Skin epidermis (tissue), 12 donors: ENCODE data around the gene GLIS2.

ENCODE experiments used
- H3K27ac ChIP-seq, 21 experiments: fragments of 200-600 bp; sonication (generic) in 11 of 21; one replicate each; pipeline ENCODE4 v1.5.0; 2020; ENCODE audit warnings: mild to moderate bottlenecking in 3 of 21, inconsistent platforms in 2 of 21, moderate library complexity in 2 of 21
- H3K4me3 ChIP-seq, 7 experiments: fragments of 200-600 bp; sonication (generic) in 2 of 7; one replicate each; pipeline ENCODE4 v1.5.0; 2020; ENCODE audit warnings: inconsistent platforms in 2 of 7, mild to moderate bottlenecking in 2 of 7, moderate library complexity in 1 of 7

GLIS2 gene

DNA sequence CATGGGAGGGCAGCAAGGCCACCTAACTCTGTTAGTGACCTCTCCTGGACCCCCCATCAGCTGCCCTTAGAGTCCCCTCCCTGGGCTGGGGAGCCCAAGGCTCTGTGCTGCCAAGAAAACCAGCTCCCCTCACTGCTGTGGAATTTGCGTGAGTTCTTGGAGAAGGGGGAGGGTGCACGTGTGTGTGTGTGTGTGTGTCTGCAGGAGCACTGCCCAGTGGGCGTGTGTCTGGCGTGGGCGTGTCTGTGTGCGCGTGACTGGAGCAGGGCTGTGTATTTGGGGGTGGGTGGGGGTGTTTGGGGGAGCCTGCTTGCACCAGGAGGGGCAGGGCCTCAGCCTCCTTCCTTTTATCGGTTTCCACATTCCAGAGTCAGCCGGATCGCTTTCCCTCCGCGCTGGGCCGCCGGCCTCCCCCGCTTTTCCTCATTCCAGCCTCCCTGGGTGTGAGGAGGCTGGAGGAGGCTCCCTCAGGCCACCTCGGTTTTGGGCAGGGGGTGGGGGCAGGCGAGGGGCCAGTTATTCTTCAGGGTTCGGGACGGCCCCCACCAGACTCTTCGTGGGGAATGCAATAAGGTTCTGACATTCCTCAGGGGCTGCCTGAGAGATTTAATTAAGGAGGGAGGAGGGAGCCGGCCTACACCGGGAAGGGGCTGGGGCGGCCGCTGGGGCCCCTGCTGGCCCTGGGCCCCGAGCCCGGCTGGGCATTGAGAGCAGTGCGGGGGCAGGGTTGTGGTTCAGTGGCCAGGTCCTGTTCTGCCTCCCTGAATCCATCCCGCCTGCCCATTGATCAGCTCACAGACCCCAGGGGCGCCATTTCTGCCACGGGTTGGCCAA is 58.3 kb downstream of the GLIS2 start:
- H3K27ac ChIP-seq = peak overlapping the region; percentile 28 to 89 (median 78)
- H3K4me3 ChIP-seq = peak overlapping the region; percentile 37 to 67 (median 58)

- peak overlapping the region in 19 of 21 experiments; percentile 20 to 89 (median 79) for H3K27ac ChIP-seq
- H3K4me3 ChIP-seq = peak overlapping the region in 2 of 7 experiments; percentile 5 to 67
These were observed 59.9 kb downstream of the GLIS2 start for GRCh38 chr16:4375717-4376116.

DNA sequence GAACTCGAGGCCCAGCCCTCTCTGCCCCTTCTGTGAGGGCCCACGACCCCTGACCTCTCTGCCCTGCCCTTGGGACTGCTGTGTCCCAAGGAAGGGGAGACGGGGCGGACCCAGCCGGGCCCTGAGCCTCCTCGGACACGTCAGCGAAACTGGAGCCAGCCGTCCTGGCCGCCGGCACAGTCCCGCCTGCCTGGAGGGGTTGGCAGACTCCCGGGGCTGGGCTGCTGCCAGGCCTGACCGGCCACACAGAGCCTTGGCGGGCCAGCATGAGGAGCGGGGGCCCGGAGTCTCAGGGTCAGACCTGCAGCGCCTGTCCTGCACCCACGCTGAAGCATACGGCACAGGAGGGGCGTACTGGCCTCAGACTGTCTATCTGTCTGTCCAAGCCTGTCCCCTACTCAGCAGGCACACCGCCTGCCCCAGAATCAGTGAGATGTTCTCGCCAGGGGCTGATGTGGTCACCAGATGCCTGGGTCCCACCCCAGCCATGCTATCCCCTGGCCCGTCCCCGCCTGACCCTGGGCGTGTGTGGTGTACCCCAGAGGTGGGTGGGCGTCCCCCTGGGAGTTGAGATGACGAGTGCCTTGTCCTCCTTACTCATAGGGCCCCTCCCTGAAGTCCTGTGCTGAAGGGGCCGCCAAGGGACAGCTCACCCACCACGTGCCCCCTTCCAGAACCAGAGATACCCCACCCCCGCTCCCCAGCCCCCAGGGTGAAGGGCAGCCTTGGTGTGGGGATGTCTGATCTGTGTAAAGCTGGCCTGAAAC is 60.4 kb downstream of the GLIS2 start:
- Histone ChIP-seq H3K4me3 (peak overlapping the region in 1 of 7 experiments; percentile 5), H3K27ac (peak overlapping the region in 19 of 21 experiments; percentile 20 to 89 (median 79))

DNA sequence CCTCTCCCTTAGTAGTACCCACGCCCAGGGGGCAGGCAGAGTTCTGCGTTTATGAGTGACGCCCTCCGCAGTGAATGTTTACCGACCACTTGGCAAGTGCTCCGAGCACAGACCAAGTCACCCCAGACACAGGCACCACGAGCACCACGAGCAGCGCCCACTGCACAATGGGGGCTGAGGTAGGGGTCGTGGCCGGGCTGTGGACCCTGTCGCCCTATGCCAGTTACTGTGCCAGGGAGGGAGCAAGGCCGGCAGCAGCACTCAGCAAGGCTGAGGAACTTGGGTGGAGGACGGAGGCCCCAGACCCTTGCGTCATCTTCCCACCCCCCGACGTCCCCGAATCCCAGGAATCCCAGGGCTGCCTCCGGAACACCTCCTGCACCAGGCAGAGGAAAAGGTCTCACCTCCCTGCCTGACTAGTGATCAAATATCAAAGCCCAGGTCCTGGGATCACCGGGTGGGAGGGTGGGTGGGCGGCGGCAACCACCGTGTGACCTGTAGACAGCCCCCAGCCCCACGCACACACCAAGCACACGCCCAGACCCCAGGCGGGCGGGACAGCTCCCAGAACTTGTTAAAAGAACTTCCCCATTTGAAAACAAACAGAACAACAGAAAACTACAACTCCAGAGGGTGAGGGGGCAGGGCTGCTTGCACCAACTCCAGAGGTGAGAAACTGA is 61.2 kb downstream of the GLIS2 start:
- no peak overlapping the region for H3K4me3 ChIP-seq
- H3K27ac ChIP-seq = peak overlapping the region in 16 of 21 experiments; percentile 19 to 89 (median 79)

DNA sequence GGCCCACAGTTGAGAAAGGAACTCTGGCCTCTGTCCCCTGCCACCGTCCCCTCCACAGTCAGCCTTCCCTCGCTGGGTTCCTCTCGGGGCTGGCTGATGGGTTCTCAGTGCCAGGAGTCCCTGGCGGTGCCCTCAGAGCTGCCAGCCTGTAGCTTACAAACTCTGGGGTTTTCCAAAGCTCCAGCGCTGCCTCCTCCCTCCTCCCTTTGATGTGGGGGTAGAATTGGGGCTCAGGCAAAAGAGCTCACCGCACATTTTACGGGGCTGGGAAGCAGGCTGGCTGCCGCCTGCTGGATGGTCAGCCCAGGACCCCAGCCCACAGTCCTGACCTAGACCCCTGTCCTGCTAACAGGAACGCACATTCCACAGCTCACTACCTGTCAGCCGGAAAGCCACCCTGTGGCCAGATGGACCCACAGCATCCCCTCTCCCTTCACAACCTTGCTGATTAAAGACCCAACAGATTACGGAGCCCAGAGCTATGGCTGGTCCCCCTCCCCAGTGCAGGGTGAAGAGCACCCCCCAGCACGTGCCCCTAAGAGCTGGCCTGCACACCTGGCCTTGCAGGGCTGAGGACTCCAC is 61.8 kb downstream of the GLIS2 start:
- H3K27ac ChIP-seq = peak overlapping the region in 14 of 21 experiments; percentile 14 to 89 (median 79)
- no peak overlapping the region for H3K4me3 ChIP-seq

GRCh38 chr16:4378161-4378666 is 62.3 kb downstream of the GLIS2 start:
- Histone ChIP-seq H3K4me3 (no peak overlapping the region), H3K27ac (peak overlapping the region in 13 of 21 experiments; percentile 10 to 89 (median 78))

- Histone ChIP-seq H3K4me3 (no peak overlapping the region), H3K27ac (peak overlapping the region in 9 of 21 experiments; percentile 20 to 89 (median 78))
These were observed 63.3 kb downstream of the GLIS2 start for GRCh38 chr16:4378999-4379690.

GRCh38 chr16:4380119-4381063 is 64.5 kb downstream of the GLIS2 start:
- Histone ChIP-seq H3K4me3 (no peak overlapping the region), H3K27ac (peak overlapping the region in 6 of 21 experiments; percentile 5 to 45 (median 36))

- Histone ChIP-seq H3K4me3 (no peak overlapping the region), H3K27ac (peak overlapping the region in 1 of 21 experiments; percentile 39)
These were observed 65.4 kb downstream of the GLIS2 start for GRCh38 chr16:4381072-4381934.

GRCh38 chr16:4381935-4382794 is 66.3 kb downstream of the GLIS2 start:
- H3K27ac ChIP-seq = peak overlapping the region in 5 of 21 experiments; percentile 9 to 62 (median 54)
- H3K4me3 ChIP-seq = no peak overlapping the region

DNA sequence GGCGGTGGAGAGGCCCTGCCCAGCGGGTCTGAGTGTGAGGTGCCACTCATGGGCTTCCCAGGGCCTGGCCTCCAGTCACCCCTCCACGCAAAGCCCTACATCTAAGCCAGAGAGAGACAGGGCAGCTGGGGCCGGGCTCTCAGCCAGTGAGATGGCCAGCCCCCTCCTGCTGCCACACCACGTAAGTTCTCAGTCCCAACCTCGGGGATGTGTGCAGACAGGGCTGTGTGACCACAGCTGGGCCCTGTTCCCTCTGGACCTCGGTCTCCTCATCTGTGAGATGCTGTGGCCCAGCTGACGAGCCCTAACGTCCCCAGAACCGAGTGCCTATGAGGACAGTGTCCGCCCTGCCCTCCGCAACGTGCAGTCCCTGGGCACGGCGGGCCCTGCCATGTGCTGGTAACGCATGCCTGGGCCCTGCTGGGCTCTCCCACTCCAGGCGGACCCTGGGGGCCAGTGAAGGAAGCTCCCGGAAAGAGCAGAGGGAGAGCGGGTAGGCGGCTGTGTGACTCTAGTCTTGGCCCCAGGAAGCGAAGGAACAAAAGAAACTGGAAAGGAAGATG is 67.0 kb downstream of the GLIS2 start:
- Histone ChIP-seq H3K4me3 (no peak overlapping the region), H3K27ac (peak overlapping the region in 7 of 21 experiments; percentile 21 to 62 (median 42))

DNA sequence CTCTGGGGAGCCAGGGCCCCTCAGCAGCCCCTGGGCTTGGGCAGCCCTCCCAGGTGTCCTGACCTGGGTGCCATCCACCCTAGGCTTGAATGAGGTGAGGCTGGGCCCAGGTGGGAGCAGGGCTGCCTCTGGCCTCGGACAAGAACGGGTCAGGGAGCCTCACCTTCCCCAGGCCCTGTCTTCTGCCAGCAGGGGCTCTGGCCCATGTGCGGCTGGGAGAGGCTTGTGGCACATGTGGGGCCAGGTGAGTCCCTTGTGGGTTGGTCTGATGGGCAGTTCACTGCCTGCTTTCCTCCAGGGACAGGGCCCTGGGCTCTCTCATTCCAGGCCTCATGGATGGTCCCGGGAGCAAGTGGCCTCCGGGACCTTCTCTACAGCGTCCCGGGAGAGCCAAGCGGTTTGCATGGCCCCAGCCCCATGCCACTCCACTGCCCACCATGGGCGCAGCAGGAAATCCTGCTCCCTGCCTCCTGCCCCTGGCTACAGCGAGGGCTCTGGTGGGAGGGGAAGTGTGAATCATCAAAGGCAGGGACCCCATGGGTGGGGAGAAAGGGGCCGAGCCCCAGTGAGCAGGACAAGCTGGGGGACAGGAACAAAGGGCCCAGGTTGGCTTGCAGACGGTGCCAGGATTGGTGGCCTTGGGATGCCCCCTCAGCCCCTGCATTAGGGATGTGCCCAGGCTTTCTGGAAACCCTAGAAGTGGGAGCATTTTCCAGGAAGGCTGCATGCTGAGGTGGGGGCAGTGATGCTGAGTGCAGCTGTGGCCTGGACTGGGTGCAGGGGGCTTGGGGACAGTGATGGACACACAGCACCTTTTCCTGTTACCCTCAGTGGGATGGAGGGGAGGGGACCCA is 68.0 kb downstream of the GLIS2 start:
- H3K27ac ChIP-seq = peak overlapping the region in 11 of 21 experiments; percentile 22 to 62 (median 54)
- no peak overlapping the region for H3K4me3 ChIP-seq

DNA sequence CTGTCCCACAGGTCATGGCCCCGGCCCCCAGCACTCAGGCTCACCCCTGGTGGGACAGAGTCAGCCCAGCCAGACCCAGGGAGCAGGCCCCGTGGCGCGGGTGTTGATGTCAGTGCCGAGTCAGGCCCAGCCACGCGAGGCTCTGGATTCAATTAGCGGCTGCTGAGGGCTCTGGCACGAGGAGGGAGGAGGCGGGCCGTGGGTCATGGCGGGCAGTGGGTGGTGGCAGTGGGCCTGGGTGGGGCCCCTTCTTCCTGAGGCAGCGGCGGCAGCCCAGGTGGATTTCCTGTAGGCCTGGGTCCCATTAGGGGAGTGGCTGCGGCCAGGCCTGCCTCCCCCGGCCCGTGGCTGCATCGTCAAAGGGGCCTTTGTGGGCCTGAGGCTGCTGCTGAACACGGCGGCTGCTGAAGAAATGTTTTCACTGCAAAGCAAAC is 68.7 kb downstream of the GLIS2 start:
- no peak overlapping the region for H3K4me3 ChIP-seq
- H3K27ac ChIP-seq = peak overlapping the region in 13 of 21 experiments; percentile 11 to 65 (median 40)

DNA sequence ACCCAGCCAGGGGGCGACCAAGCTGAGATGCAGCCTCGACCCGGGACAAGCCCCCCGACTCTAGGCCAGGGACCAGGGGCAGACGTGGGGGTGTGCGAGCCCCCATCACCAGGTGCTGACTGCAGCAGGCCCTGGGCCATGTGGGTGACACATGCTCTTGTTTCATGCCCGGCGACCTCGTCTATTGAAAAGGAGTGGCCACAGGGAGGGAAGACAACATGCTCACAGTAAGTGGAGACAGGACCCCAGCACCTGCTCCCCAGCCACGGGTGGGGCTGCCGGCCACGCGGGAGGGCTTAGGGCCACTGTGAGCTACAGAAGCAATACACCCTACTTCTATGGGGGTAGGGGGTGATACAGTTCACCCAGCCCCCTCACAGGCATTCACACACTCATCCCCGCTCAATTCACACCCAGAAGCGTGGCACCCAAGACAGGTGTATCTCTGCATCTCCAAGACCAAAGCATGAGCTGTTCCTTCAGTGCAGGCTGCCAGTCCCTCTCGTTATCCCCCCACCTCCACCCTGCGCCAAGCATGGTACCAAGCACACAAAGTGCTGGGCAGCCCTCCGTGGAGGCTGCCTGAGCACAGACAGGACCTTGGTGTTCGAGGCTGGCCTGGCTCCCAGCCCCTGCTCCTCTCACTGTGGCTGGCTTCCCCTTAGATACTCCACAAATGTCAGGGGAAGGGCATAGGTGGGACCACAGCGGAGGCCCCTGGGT is 69.4 kb downstream of the GLIS2 start:
- Histone ChIP-seq H3K4me3 (no peak overlapping the region), H3K27ac (peak overlapping the region in 13 of 21 experiments; percentile 0 to 65 (median 42))
